Caco-2 (cell line): Measurements from ENCODE around the gene USH2A. TPM values are rescaled to one million over a fixed set of nuclear protein-coding genes. Genes with fewer than 3 reads are reported as not detected.

Source experiments
- BruUV-seq: library from RNA; stranded (reverse); fragments of 400-500 nt; replicated peaks from 2 replicates; lab custom pipeline; 2021; lab: Mats Ljungman, UMichigan
- CTCF ChIA-PET: fragments of 300-600 bp; sonication (Branson Sonifier 250); formaldehyde crosslinking; loops from one replicate; lab custom pipeline; 2022; ENCODE audit warnings: antibody characterized with exemption; lab: Charles Lee
- POLR2A ChIA-PET: fragments of 300-600 bp; sonication (Branson Sonifier 250); formaldehyde crosslinking; loops from one replicate; lab custom pipeline; 2022; ENCODE audit warnings: antibody characterized with exemption; lab: Charles Lee
- DNase-seq, 2 experiments: peaks; one replicate each; pipeline versions ENCODE4 v3.0.0 to v3.0.0-alpha.2; 2020 to 2022
- H3K27me3 ChIP-seq: replicated peaks from 2 replicates; pipeline ENCODE4 v1.6.0; 2011; ENCODE audit warnings: low read length; ENCODE audit not compliant: control insufficient read depth, insufficient read depth
- H3K36me3 ChIP-seq: 2 replicates; pipeline ENCODE4 v1.5.1; 2011; ENCODE audit warnings: low read length; ENCODE audit not compliant: control insufficient read depth, insufficient read depth
- H3K4me1 ChIP-seq: fragments of 250-450 bp; sonication (Bioruptor Pico); 2 replicates; pipeline ENCODE4 v1.5.1; 2020; ENCODE audit warnings: mild to moderate bottlenecking
- H3K4me3 ChIP-seq: 2 replicates; pipeline ENCODE4 v1.5.1; 2011; ENCODE audit warnings: low read depth, mild to moderate bottlenecking, control low read depth, low read length
- H3K9me3 ChIP-seq: fragments of 250-450 bp; sonication (Bioruptor Pico); 2 replicates; pipeline ENCODE4 v1.5.1; 2020; ENCODE audit warnings: mild to moderate bottlenecking, moderate library complexity
- H3K27ac Mint-ChIP-seq: one replicate; pipeline ENCODE4 v1.8.0; 2022; ENCODE audit warnings: mixed read lengths; ENCODE audit not compliant: unreplicated experiment
- H3K27me3 Mint-ChIP-seq: one replicate; pipeline ENCODE4 v1.8.0; 2022; ENCODE audit warnings: mixed read lengths; ENCODE audit not compliant: insufficient read depth, unreplicated experiment
- H3K36me3 Mint-ChIP-seq: one replicate; pipeline ENCODE4 v1.8.0; 2022; ENCODE audit warnings: mild to moderate bottlenecking, mixed read lengths; ENCODE audit not compliant: insufficient read depth, unreplicated experiment
- H3K4me1 Mint-ChIP-seq: one replicate; pipeline ENCODE4 v1.8.0; 2022; ENCODE audit warnings: low read depth, mixed read lengths; ENCODE audit not compliant: unreplicated experiment
- H3K4me3 Mint-ChIP-seq: one replicate; pipeline ENCODE4 v1.8.0; 2022; ENCODE audit warnings: mild to moderate bottlenecking, moderate library complexity, mixed read lengths; ENCODE audit not compliant: unreplicated experiment
- H3K9me3 Mint-ChIP-seq: one replicate; pipeline ENCODE4 v1.8.0; 2022; ENCODE audit warnings: mixed read lengths; ENCODE audit not compliant: unreplicated experiment
- CTCF ChIP-seq, 2 experiments: fragments of 200-600 bp in 1 of 2; IDR thresholded peaks; 1 replicate in 1 of 2; 2 replicates in 1 of 2; pipeline versions ENCODE4 v1.5.1 to v1.8.0; 2011 to 2022; ENCODE audit warnings: antibody characterized with exemption in 1 of 2, control low read depth in 1 of 2, inconsistent platforms in 1 of 2, low read depth in 1 of 2, low read length in 1 of 2, mild to moderate bottlenecking in 1 of 2, moderate library complexity in 1 of 2; ENCODE audit not compliant: insufficient read depth in 1 of 2, severe bottlenecking in 1 of 2, unreplicated experiment in 1 of 2
- intact Hi-C: fragments of 100-400 bp; cut with micrococcal nuclease; formaldehyde crosslinking; loops from one replicate; pipeline ENCODE4 v1.10.0; 2022; ENCODE audit not compliant: unreplicated experiment
- total RNA-seq: library from RNA; stranded (reverse); gene quantifications from 2 replicates; pipeline ENCODE4 v1.2.3, GENCODE V29; 2022

The USH2A gene
- total RNA-seq, 1 experiment from 2014 or later, result 0.11 TPM

GRCh38 chr1:215731699-215732098 is 691.5 kb downstream of the USH2A start:
- peaks cover 2% of the 10 kb centered on the region for H3K27me3 Mint-ChIP-seq
- Histone ChIP-seq H3K4me1 (no peaks in the 10 kb centered on the region), H3K27me3 (no peaks in the 10 kb centered on the region), H3K9me3 (no peaks in the 10 kb centered on the region), H3K4me3 (no peak overlapping the region), H3K36me3 (no peaks in the 10 kb centered on the region)
- TF ChIP-seq CTCF (IDR thresholded peaks at IDR 0.05; ENCODE audit: insufficient read depth in 1 of 2, low read depth in 1 of 2, low read length in 1 of 2, severe bottlenecking in 1 of 2, unreplicated experiment in 1 of 2), result no peak
- no peak overlapping the region for H3K4me3 Mint-ChIP-seq
- H3K4me1 Mint-ChIP-seq, result no peaks in the 10 kb centered on the region
- intact Hi-C loops, result no loop called here
- H3K27ac Mint-ChIP-seq, result no peak overlapping the region
- no TSS peak for BruUV-seq
- peaks cover 14% of the 10 kb centered on the region for H3K9me3 Mint-ChIP-seq
- no peak for DNase-seq
- ChIA-PET CTCF (no interaction called here), POLR2A (no interaction called here)
- no peaks in the 10 kb centered on the region for H3K36me3 Mint-ChIP-seq

- peaks cover 2% of the 10 kb centered on the region for H3K27me3 Mint-ChIP-seq
- POLR2A ChIA-PET, result no interaction called here
- CTCF ChIA-PET, result no interaction called here
- intact Hi-C loops, result no loop called here
- no peak overlapping the region for H3K4me3 ChIP-seq
- H3K27me3 ChIP-seq, result no peaks in the 10 kb centered on the region
- DNase-seq, result no peak
- H3K36me3 ChIP-seq, result no peaks in the 10 kb centered on the region
- no peaks in the 10 kb centered on the region for H3K36me3 Mint-ChIP-seq
- no TSS peak for BruUV-seq
- H3K4me1 Mint-ChIP-seq, result no peaks in the 10 kb centered on the region
- H3K27ac Mint-ChIP-seq, result no peak overlapping the region
- H3K4me1 ChIP-seq, result no peaks in the 10 kb centered on the region
- no peak overlapping the region for H3K4me3 Mint-ChIP-seq
- peaks cover 14% of the 10 kb centered on the region for H3K9me3 Mint-ChIP-seq
- TF ChIP-seq CTCF (IDR thresholded peaks at IDR 0.05; ENCODE audit: insufficient read depth in 1 of 2, low read depth in 1 of 2, low read length in 1 of 2, severe bottlenecking in 1 of 2, unreplicated experiment in 1 of 2), result no peak
- no peaks in the 10 kb centered on the region for H3K9me3 ChIP-seq
Observed at GRCh38 chr1:215730600-215730999, 692.6 kb downstream of the USH2A start.

- Histone ChIP-seq H3K4me3 (no peak overlapping the region), H3K27me3 (no peaks in the 10 kb centered on the region), H3K4me1 (no peaks in the 10 kb centered on the region), H3K36me3 (no peaks in the 10 kb centered on the region), H3K9me3 (no peaks in the 10 kb centered on the region)
- Mint-ChIP-seq H3K27me3 (peaks cover 2% of the 10 kb centered on the region), H3K36me3 (no peaks in the 10 kb centered on the region), H3K27ac (no peak overlapping the region), H3K4me1 (no peaks in the 10 kb centered on the region), H3K9me3 (no peaks in the 10 kb centered on the region), H3K4me3 (no peak overlapping the region)
- DNase-seq, result no peak
- no peak for TF ChIP-seq CTCF (IDR thresholded peaks at IDR 0.05; ENCODE audit: insufficient read depth in 1 of 2, low read depth in 1 of 2, low read length in 1 of 2, severe bottlenecking in 1 of 2, unreplicated experiment in 1 of 2)
- intact Hi-C loops, result no loop called here
- ChIA-PET CTCF (no interaction called here), POLR2A (no interaction called here)
- no TSS peak for BruUV-seq
Observed at GRCh38 chr1:215728169-215728568, 695.1 kb downstream of the USH2A start.
